Esophagus muscularis mucosa (tissue), 4 donors: ENCODE measurements around the gene SLC28A1.

Experiments
- CTCF ChIP-seq, 3 experiments: fragments of 200-600 bp in 2 of 3; fragments of 450-650 bp in 1 of 3; sonication (generic) in 2 of 3; IDR thresholded peaks; one replicate each; pipeline ENCODE4 v1.5.1; 2017 to 2019; ENCODE audit warnings: antibody characterized with exemption in 3 of 3, mild to moderate bottlenecking in 2 of 3, moderate library complexity in 1 of 3
- EP300 ChIP-seq: sonication (generic); formaldehyde crosslinking; IDR thresholded peaks from one replicate; pipeline ENCODE4 v1.6.1; 2017; ENCODE audit warnings: antibody characterized with exemption
- POLR2AphosphoS5 ChIP-seq, 2 donors: sonication (generic); formaldehyde crosslinking; IDR thresholded peaks; one replicate each; pipeline ENCODE4 v1.6.1; 2017; ENCODE audit warnings: antibody characterized with exemption in 2 of 2

GRCh38 chr15:84903751-84904150 lies 19.3 kb downstream of the SLC28A1 start:
- TF ChIP-seq EP300 (no peak), CTCF (IDR thresholded peaks at IDR 0.05) (no peak), POLR2AphosphoS5 (IDR thresholded peaks at IDR 0.05) (no peak)
